OCI-LY1 (cell line): ENCODE results near the gene PARD3.

ENCODE experiments used
- EZH2 ChIP-seq: fragments of 200-600 bp; sonication (generic), shearing (Covaris generic); IDR thresholded peaks from 2 replicates; pipeline ENCODE4 v1.8.0; 2017; ENCODE audit warnings: borderline replicate concordance, mixed run types, mild to moderate bottlenecking, antibody characterized with exemption, low read length, moderate library complexity, mixed read lengths
- TF ChIP-seq, protein P1 (sequence below): fragments of 200-600 bp; sonication (generic), shearing (Covaris generic); IDR thresholded peaks from 2 replicates; pipeline ENCODE4 v1.5.1; 2017; ENCODE audit warnings: mild to moderate bottlenecking, antibody characterized with exemption, low read length, moderate library complexity, mixed read lengths

DNA sequence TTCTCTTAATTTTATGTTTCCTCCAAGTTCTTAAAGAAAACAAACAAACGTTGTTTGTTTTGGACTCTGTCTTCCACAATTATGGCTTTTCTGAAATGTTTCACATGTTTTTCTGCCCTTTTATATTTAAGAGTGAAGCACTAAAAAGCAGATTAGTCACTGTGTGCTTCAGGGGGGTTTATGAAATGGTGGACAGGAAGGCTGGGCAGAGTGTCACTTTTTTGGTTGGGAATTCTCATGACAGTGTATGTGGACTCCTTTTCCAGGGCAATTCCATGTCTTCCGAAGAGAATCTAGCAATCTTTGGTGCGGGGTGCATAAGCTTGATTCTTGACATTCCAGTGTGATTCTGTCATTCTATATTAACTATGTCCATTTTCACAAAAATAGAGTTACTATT lies 669.4 kb downstream of the PARD3 start:
- TF ChIP-seq, protein P1, sequence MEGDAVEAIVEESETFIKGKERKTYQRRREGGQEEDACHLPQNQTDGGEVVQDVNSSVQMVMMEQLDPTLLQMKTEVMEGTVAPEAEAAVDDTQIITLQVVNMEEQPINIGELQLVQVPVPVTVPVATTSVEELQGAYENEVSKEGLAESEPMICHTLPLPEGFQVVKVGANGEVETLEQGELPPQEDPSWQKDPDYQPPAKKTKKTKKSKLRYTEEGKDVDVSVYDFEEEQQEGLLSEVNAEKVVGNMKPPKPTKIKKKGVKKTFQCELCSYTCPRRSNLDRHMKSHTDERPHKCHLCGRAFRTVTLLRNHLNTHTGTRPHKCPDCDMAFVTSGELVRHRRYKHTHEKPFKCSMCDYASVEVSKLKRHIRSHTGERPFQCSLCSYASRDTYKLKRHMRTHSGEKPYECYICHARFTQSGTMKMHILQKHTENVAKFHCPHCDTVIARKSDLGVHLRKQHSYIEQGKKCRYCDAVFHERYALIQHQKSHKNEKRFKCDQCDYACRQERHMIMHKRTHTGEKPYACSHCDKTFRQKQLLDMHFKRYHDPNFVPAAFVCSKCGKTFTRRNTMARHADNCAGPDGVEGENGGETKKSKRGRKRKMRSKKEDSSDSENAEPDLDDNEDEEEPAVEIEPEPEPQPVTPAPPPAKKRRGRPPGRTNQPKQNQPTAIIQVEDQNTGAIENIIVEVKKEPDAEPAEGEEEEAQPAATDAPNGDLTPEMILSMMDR, result no peak
- no peak for TF ChIP-seq EZH2
